ENCODE results near the gene WNT1.

- TF ChIP-seq CTCF (IDR thresholded peaks at IDR 0.05), result no peak
- TF ChIP-seq POLR2A (IDR thresholded peaks at IDR 0.05), result no peak
Observed at GRCh38 chr12:48986720-48987291, 8.7 kb downstream of the WNT1 start.
